LNCAP (cell line): ENCODE measurements around the gene FBXW2.

ENCODE experiments used
- CTCF ChIP-seq: fragments of 450-650 bp; IDR thresholded peaks from 2 replicates; pipeline ENCODE4 v1.5.1; 2017; ENCODE audit warnings: mild to moderate bottlenecking

FBXW2 gene

DNA sequence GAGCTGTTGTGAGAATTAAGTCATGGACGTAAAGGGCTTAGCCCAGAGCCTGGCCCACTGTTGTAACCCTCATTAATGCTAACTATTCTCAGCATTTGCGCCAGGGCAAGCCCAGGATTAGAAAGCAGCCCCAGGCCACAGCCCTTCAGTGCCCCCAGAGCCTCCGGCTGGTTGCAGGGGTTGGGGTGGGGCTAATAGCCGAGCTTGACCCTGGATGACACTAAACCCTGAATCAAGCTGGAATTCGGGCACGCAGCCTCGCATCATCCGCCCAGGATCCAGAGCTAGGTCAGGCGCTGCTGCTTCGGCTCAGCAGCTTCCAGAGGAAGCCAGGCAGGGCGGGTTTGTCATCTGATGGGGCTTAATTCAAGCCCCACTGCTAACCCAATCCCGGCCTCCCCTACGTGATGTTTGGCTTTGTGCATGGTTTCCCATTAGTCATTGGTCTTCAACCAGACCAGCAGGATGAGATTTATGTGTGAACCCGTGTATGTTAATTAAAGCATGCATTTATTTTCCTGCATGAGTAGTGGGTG lies 77.8 kb downstream of the FBXW2 start:
- no peak for TF ChIP-seq CTCF

GRCh38 chr9:120714846-120715388 lies 78.3 kb downstream of the FBXW2 start:
- no peak for TF ChIP-seq CTCF

DNA sequence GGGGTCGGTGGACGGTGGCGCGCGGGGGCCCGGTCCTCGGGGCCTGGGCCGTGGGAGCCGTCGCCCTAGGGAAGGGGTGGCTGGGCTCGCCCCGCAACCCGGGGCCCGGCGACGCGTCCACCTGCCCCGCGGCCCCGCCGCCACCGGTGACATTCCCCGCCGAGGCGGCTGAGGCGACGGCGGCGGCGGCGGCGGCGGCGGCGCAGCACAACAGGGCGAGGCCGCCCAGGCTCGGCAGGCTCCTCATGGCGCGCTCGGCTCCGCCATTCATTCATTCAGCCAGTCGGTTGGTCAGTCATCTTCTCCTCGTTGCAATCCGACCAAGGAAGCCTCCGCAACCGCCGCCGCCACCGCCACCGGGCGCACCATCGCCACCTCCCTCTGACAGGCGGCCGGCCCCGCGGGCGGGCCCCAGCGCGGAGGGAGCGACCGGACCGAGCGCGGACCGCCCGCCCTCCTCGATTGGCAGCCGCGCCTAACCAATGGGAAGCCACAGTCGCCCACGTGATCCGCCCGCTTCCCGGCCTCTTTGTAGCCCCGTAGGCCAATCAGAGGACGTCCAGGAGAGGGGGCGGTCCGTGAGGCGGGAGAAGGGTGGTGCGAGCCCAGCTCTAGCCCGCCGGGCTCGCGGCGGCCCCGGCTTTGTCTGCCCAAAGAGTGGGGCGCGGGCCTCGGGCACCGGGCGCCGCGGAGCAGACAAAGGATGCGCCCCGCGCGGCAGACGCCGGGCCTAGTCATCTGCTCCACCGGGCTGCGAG lies 78.9 kb downstream of the FBXW2 start, which contains the start of gene MEGF9:
Gene MEGF9 (minus strand): TSS at position 383 of the 758 bp plus-strand sequence. CDS start 112 bp downstream, at position 271.
- no peak for TF ChIP-seq CTCF

DNA sequence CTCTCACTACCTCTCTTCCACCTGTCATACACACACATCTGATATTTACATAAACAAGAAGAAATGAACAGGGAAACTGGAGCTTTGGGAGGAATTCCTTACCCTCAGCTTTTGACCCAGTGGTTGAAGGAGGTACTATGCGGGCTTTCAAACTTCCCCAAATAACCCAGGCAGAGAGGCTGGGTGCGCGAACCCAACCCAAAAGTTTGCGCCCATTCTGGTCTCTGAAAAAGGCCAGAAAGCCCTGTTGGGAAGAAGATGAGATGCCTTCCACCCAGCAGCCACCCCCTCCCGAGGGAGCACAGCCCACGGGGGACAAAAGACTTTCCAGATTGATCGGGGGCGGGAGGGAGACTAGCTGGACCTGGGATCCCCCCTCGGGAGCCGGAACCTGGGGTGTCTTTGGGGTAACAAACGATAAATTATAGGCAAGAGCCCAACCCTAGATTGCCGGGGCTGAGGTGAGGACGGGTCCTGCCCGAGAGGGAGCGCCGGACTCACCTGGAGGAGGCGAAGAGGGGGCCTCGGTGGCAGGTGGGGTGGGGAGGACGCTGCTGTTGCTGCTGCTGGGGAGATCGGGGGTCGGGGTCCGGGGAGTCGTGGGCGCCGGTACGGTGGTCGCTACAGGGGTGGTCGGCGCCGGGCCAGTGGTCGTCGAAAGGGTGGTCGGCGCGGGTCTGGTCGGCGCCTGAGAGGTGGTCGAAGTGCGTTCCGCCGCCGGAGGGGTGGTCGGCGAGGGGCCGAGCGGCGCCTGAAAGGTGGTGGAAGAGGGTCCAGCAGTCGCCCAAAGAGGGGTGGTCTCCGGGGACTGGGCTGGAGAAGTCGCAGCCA lies 79.7 kb downstream of the FBXW2 start:
- TF ChIP-seq CTCF, result no peak

GRCh38 chr9:120712539-120713031 lies 80.6 kb downstream of the FBXW2 start:
- TF ChIP-seq CTCF, result no peak

DNA sequence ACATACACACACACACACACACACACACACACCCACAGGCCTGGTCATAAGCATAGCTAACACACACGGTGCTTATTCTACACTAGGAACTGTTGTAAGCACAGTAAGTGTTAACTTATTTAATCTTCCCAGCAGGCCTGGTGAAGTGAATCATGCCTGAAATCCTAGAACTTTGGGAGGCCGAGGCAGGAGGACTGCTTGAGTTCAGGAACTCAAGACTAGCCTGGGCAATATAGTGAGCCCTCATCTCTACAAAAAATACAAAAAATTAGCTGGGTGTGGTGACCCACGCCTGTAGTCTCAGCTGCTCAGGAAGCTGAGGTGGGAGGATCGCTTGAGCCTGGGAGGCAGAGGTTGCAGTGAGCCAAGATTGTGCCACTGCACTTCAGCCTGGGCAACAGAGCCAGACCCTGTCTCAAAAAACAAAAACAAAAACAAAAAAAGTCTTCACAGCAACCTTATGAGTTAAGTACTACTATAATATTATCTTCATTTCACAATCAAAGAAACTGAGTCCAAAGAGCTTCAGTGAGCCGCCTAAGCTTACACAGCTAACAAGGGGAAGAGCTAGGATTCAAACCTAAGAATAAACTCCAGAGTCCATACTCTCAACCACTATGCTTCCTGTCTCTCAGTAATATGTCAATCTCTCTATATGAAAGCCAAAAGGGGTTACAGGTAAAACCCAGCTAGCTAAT lies 81.2 kb downstream of the FBXW2 start:
- TF ChIP-seq CTCF, result no peak

- TF ChIP-seq CTCF, result no peak
Observed at GRCh38 chr9:120711354-120711753, 81.9 kb downstream of the FBXW2 start.
